Uterus (tissue), 2 donors: ENCODE measurements around the gene PARP6.

Experiments used
- CTCF ChIP-seq, 4 experiments: fragments of 200-600 bp in 2 of 4; fragments of 450-650 bp in 2 of 4; sonication (generic) in 2 of 4; IDR thresholded peaks; one replicate each; pipeline ENCODE4 v1.5.1; 2016 to 2019; ENCODE audit warnings: antibody characterized with exemption in 4 of 4, mild to moderate bottlenecking in 2 of 4, moderate library complexity in 1 of 4
- POLR2A ChIP-seq, 2 donors: fragments of 450-650 bp; IDR thresholded peaks; one replicate each; pipeline ENCODE4 v1.6.1; 2016; ENCODE audit warnings: antibody characterized with exemption in 2 of 2, mild to moderate bottlenecking in 1 of 2, moderate library complexity in 1 of 2

- no peak for TF ChIP-seq CTCF (IDR thresholded peaks at IDR 0.05)
- TF ChIP-seq POLR2A (IDR thresholded peaks at IDR 0.05), result no peak
Observed at GRCh38 chr15:72198356-72199204, 73.8 kb downstream of the PARP6 start.
